ENCODE measurements around the gene CNKSR3.
"Not testable (repeated sequence)": the region's sequence is repeated elsewhere in the genome, so short reads cannot be mapped to it uniquely, and the experiment has no call there.

CNKSR3 gene

DNA sequence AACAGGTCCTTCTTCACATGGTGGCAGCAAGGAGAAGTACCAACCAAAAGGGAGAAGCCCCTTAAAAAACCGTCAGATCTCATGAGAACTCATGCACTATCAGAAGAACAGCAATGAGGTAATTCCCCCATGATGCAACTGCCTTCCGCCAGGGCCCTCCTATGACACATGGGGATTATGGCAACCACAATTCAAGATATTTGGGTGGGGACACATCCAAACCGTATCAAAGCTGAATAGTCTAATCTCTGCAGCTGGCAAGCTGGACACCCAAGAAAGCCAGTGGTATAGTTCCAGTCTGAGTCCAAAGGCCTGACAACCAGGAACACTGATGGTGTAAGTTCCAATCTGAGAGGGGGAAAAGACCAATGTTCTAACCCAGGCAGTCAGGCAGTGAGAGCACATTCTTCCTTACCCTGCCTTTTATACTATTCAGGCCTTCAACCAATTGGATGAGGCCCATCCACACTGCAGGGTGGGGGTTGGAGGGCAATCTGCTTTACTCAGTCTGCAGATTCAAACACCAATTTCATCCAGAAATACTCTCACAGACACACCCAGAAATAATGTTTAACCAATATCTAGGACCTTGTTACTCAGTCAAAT lies 17.9 kb upstream of the CNKSR3 start:
- DNase-seq (ENCODE audit: low read depth, low spot score) = no peak

DNA sequence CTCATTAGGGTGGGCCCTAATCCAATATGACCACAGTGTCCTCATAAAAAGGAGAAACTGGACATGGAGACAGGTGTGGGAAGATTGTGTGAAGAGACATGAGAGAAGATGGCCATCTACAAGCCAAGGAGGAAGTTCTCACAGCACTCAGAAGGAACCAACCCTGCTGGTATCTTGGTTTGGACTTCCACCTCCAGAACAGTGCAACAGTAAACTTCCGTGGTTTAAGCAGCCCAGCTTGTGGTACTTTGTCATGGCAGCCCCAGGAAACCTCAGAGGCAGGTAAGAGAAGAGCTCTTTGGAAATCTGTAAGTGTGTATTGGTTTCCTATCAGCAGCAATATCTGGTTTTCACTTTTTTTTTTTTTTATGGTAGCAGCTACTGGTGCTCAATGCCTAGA lies 16.5 kb upstream of the CNKSR3 start:
- DNase-seq (ENCODE audit: low read depth, low spot score) = no peak

DNA sequence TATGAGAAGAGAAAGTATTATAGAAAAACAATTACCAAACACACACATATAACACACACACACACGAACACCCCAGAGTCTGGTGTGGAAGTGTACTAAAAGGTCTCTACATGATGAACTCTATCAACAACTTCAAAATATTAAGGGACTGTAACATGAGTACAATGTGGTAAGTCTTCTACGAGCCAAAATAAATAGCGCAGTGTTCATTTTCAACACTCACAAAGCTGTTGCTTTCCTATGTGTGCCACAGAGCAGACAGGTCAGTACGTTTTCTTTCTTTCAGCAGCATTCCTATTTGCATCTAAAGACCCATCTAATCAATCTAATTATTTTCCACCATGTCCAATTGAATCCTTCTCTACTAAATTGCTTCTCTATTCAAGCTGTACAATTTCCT lies 12.1 kb upstream of the CNKSR3 start:
- no peak for DNase-seq (ENCODE audit: low read depth, low spot score)

DNA sequence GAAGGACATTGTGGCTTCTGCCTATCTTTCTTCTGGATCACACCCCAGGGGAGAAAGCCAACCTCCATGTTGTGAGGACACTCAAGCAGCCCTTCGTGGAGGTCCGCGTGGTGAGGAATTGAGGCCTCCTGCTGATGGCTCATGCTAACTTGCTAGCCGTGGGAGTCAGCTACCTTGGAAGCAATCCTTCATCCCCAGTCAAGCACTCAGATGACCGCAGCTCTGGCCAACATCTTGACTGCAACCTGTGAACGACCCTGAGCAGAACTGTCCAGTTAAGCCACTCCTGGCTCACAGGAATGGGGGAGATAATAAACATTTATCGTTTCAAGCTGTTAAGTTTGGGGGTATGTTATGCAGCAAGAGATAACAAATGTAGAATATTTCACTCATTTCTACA lies 10.9 kb upstream of the CNKSR3 start:
- no peak for DNase-seq (ENCODE audit: low read depth, low spot score)

DNA sequence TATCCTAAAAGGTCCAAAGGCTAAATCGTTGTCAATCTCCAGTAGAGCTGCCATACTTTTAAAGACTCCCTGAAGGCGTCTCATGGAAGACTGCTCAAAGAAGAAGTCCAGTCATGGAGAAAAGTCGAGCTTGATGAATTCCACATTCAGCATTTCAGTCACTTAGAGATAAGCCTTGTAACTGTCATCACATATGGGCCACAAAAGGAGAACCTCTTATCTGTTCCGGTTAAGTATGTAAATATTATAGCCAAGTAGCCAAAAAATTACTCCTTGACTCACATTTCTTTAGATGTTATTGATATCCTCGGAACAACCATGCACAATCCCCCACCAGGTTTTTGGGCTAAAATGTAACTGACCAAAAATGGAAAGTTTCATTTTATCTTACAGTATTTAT lies 9.8 kb upstream of the CNKSR3 start:
- no peak for DNase-seq (ENCODE audit: low read depth, low spot score)

DNA sequence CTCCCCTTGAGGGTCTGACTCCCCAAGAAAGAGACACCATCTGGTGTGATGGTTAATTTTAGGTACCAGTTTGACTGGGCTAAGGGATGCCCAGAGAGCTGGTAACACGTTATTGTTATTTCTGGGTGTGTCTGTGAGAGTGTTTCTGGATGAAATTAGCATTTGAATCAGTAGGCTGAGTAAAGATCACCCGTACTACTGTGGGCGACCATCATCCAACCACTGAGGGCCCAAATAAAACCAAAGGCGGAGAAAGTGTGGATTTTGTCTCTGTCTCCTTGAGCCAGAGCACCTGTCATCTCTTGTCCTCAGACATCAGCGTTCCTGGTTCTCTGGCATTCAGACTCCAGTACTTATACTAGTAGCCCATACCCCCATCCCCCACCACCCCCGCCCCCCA lies 7.9 kb upstream of the CNKSR3 start:
- no peak for DNase-seq (ENCODE audit: low read depth, low spot score)

DNA sequence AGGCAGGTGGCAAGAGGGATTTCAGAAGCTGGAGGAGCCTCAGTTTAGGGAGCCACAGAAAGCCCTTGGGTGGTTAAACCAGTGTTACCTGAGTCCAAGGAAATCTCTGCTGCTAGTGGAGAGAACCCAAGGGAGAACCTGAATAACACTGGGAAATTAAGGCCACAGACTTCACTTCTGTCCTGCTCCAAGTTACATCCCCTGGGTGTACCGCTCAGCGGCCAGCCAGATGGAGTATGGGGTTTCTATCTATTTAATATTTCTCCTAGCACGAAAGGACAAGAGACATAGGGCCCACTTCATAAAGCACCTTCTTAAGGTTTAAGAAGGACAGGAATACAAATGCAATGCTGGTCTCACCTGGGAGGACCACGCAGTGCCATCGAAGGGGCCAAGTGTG lies 5.8 kb upstream of the CNKSR3 start:
- DNase-seq (ENCODE audit: low read depth, low spot score) = no peak

DNA sequence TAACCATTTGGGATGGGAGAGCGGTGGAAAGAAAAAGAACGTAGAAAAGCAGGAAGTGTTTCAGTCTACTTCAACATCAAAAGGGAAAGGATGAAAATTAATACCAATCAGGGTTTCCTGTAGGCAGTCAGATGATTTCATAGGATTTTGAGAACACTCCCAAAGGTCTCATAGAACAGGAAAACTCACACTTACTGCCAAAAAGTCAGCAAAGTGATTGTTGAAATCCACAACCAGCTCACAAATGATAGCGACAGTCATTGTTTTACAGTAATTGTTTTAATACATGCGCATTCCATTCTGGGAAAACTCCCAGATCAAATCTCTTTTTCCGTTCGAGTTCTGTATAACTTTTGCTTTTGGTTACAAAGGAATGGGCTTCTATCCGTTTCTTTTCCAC lies 5.3 kb upstream of the CNKSR3 start:
- DNase-seq (ENCODE audit: low read depth, low spot score) = no peak

- not testable (repeated sequence) for DNase-seq (ENCODE audit: low read depth, low spot score)
Observed at GRCh38 chr6:154515076-154515475, 4.6 kb upstream of the CNKSR3 start.

- DNase-seq (ENCODE audit: low read depth, low spot score) = no peak
Observed at GRCh38 chr6:154514481-154514880, 4.0 kb upstream of the CNKSR3 start.

- no peak for DNase-seq (ENCODE audit: low read depth, low spot score)
Observed at GRCh38 chr6:154513601-154514320, 3.3 kb upstream of the CNKSR3 start.

DNA sequence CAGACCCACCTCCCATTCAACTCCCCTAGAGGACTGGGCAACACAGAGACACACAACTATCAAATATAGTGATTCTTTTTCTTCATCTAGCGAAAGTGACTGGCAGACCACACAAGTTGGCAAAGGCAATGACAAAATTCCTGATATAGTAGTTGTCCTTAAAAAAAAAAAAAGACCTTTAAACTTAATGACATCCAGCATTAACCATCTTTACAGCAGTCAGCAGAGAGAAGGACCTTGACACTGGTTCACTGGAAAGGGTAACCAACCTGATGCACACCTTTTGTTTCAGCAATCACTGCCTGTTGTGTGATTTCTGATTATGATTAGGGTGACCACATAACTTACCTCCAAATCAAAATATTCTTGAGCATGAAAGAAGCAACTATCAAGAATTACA lies 1.7 kb upstream of the CNKSR3 start:
- DNase-seq (ENCODE audit: low read depth, low spot score) = no peak

DNA sequence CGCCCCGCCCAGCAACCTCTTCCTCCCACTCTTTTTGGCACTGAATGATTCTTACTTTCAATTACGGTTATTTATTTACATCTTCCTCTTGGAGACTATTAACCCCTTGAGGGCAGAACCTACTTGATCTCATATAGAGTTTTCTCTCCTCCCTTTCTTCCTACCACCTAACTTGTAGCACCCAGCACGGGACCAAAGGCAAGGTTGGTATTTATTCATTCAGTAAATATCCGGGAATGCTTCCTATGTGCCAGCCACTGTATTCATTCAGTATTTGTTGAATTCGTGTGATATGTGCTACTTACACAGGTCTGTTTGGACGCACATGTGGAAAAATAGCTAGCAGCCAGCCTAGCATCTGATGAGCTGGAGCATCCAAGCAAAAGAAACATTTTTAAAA lies 1.3 kb upstream of the CNKSR3 start:
- no peak for DNase-seq (ENCODE audit: low read depth, low spot score)

- no peak for DNase-seq (ENCODE audit: low read depth, low spot score)
Observed at GRCh38 chr6:154509421-154510143, 903 bp downstream of the CNKSR3 start.

DNA sequence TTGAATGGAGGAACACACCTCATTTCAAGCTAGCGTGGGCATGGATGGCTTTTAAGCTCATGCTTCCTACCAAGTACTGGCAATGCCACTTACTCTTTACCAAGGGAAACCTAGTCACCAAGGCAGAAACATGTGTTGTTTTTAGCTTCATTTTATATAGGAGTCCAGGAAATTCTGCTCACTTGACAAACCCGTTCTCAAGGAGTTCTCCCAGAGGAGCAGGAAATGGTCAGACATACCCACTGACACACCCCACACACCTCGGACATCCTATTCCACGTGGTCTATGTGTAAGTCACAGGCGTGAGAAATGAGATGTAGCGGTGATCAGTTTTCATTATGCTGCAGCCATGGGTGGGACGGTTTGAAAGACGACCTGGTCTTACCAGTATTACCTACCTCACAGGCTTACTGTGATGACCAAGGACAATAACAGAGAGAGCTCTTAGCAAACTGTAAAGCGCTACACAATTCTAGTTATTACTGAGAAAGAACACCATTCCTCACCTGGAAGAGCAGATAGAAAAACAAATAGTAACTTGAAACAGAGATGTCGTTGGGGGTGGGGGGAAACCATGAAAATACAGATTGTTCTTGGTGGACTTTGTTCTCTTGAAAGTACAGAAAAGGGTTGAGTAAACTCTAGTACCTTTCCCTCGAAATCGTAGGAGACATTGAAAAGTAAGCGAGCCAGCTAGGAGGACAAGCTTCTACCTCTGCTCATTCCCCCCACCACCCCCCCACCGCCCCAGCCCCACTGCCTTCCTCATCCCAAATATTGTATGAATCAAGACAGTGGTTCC lies 1.7 kb downstream of the CNKSR3 start:
- DNase-seq (ENCODE audit: low read depth, low spot score) = no peak

- no peak for DNase-seq (ENCODE audit: low read depth, low spot score)
Observed at GRCh38 chr6:154506991-154507898, 3.2 kb downstream of the CNKSR3 start.

DNA sequence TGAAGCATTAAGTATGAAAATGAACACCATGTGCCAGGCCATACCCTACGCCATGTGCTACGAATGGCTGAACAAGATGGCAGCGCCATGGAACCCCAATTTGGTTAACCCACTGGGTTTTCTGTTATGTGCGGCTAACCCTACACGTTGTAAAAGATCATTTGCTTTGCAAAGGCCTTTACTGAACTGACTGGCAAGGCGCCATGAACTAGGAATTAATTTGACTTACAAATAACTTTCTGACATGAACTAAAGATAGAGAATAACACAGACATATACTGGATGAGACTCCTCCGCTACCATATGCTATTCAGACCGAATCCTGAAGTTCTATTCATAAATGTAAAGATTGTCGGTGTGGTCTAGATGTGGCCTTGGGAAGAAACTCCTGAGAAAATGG lies 3.9 kb downstream of the CNKSR3 start:
- no peak for DNase-seq (ENCODE audit: low read depth, low spot score)

GRCh38 chr6:154506108-154506507 lies 4.4 kb downstream of the CNKSR3 start:
- DNase-seq (ENCODE audit: low read depth, low spot score) = no peak

- DNase-seq (ENCODE audit: low read depth, low spot score) = no peak
Observed at GRCh38 chr6:154504865-154505449, 5.5 kb downstream of the CNKSR3 start.

GRCh38 chr6:154504102-154504501 lies 6.4 kb downstream of the CNKSR3 start:
- no peak for DNase-seq (ENCODE audit: low read depth, low spot score)

GRCh38 chr6:154503658-154504057 lies 6.8 kb downstream of the CNKSR3 start:
- no peak for DNase-seq (ENCODE audit: low read depth, low spot score)

Measured in iPS DF 19.7 (cell line).